Keratinocyte (primary cell): ENCODE results near the gene RAMACL.

Source experiments
- CTCF ChIP-seq, 3 experiments: IDR thresholded peaks in 1 of 3; conservative IDR thresholded peaks in 1 of 3; optimal IDR thresholded peaks in 1 of 3; 2 replicates in 2 of 3; 3 replicates in 1 of 3; pipeline versions ENCODE3 to v1.5.1; 2011; ENCODE audit warnings: low read length in 3 of 3, mild to moderate bottlenecking in 3 of 3, moderate library complexity in 2 of 3, control low read depth in 1 of 3, inconsistent platforms in 1 of 3; ENCODE audit not compliant: insufficient read depth in 2 of 3; ENCODE audit errors: extremely low read depth in 1 of 3
- EZH2 ChIP-seq: IDR thresholded peaks from one replicate; pipeline ENCODE4 v1.6.1; 2012; ENCODE audit warnings: inconsistent platforms, mild to moderate bottlenecking, low read length, moderate library complexity

- TF ChIP-seq EZH2 = no peak
- TF ChIP-seq CTCF (optimal IDR thresholded peaks at IDR 0.05 in 1 of 3, IDR thresholded peaks at IDR 0.05 in 1 of 3, conservative IDR thresholded peaks at IDR 0.05 in 1 of 3; ENCODE audit: extremely low read depth in 1 of 3, insufficient read depth in 2 of 3, low read length in 3 of 3) = no peak
Measured at GRCh38 chr6:166559662-166560061, 26.8 kb downstream of the RAMACL start.
